Prostate gland (tissue), 2 donors: ENCODE results near the gene ADRB1. TPM values are rescaled to one million over a fixed set of nuclear protein-coding genes. Genes with fewer than 3 reads are reported as not detected.

Experiments used
- DNase-seq: peaks from one replicate; pipeline ENCODE4 v3.0.0-alpha.2; 2019; ENCODE audit warnings: low spot score
- H3K27ac ChIP-seq, 2 donors: fragments of 200-600 bp; sonication (generic); 2 replicates each; pipeline ENCODE4 v1.5.1; 2017 to 2019
- H3K27me3 ChIP-seq: fragments of 200-600 bp; sonication (generic); replicated peaks from 2 replicates; pipeline ENCODE4 v1.5.1; 2019; ENCODE audit not compliant: insufficient read depth
- H3K36me3 ChIP-seq, 2 donors: fragments of 200-600 bp; sonication (generic); 1 replicate in 1 of 2; 2 replicates in 1 of 2; pipeline versions ENCODE4 v1.5.1 to v1.8.1; 2017 to 2019
- H3K4me1 ChIP-seq: fragments of 200-600 bp; sonication (generic); replicated peaks from 2 replicates; pipeline ENCODE4 v1.5.1; 2019
- H3K4me3 ChIP-seq, 2 donors: fragments of 200-600 bp; sonication (generic); 2 replicates each; pipeline ENCODE4 v1.5.1; 2017 to 2019
- H3K9me3 ChIP-seq: fragments of 200-600 bp; sonication (generic); 2 replicates; pipeline ENCODE4 v1.5.1; 2017
- POLR2A ChIP-seq: fragments of 450-650 bp; IDR thresholded peaks from one replicate; pipeline ENCODE4 v1.6.1; 2016; ENCODE audit warnings: antibody characterized with exemption, mild to moderate bottlenecking
- POLR2AphosphoS5 ChIP-seq: sonication (generic); formaldehyde crosslinking; IDR thresholded peaks from one replicate; pipeline ENCODE4 v1.6.1; 2017; ENCODE audit warnings: antibody characterized with exemption
- WGBS: methylation state at CpG from one replicate; pipeline ENCODE4 v1.1.5; 2018; 5-methylcytosine and 5-hydroxymethylcytosine counted together
- intact Hi-C: fragments of 100-400 bp; cut with DNase I; formaldehyde crosslinking; loops from one replicate; pipeline ENCODE4 v1.14.2; 2022
- total RNA-seq, 2 donors: library from RNA; depleted of rRNA; stranded (reverse); fragments of >200 nt; gene quantifications; one replicate each; pipeline ENCODE4 v1.1.0, GENCODE V29; 2016
- TF ChIP-seq, protein P1 (sequence below), 4 experiments: fragments of 200-600 bp in 2 of 4; fragments of 450-650 bp in 2 of 4; sonication (generic) in 2 of 4; IDR thresholded peaks; 1 replicate in 3 of 4; 2 replicates in 1 of 4; pipeline ENCODE4 v1.5.1; 2016 to 2019; ENCODE audit warnings: antibody characterized with exemption in 4 of 4, mild to moderate bottlenecking in 2 of 4, moderate library complexity in 2 of 4

Gene ADRB1
- total RNA-seq, 2 donors from 2014 or later, result 10.2 to 15.4 TPM

DNA sequence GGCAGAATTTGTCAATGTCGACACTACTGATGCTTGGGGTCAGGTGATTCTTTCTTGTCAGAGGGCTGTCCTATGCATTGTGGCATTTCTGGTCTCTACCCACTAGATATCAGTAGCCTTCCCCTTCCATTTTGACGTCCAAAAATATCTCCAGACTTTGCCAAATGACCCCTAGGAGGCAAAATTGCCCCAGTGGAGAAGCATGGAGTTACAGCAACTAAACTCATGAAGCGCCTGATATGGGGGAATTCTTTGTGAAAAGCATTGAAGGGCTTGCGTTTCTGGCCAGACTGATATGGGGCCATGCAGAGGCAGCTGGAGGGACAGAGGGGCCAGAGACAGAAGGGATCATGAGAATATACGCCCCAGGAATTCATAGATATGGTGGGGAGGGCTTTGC lies 43.6 kb downstream of the ADRB1 start:
- DNase-seq, result no peak
- 90% methylated on average over 5 of the region's 5 CpGs for WGBS

DNA sequence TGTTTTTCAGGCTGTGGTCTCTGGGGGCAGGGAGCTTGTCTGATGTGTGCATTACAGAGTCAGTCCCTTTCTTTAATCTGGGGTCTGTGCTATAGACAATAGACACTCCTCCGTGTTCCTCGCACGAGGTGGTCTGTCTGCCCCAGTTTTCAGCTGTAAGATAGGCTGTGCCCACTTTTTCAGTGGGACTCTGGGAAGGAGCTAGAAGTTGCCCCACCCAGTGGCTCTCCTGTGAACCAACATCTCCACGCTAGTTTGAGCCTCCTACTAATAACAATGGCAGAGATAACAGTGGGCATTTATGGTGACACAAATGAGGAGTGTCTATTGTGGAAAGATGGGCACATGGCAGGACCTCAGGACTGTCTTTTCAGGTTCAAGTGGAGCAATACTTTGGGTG lies 44.0 kb downstream of the ADRB1 start:
- intact Hi-C loops, result no loop called here
- Histone ChIP-seq H3K4me1 (no peaks in the 10 kb centered on the region), H3K27me3 (no peaks in the 10 kb centered on the region), H3K9me3 (no peaks in the 10 kb centered on the region), H3K27ac (no peak overlapping the region), H3K4me3 (no peak overlapping the region), H3K36me3 (no peaks in the 10 kb centered on the region)
- TF ChIP-seq POLR2A (no peak), POLR2AphosphoS5 (no peak)
- TF ChIP-seq, protein P1, sequence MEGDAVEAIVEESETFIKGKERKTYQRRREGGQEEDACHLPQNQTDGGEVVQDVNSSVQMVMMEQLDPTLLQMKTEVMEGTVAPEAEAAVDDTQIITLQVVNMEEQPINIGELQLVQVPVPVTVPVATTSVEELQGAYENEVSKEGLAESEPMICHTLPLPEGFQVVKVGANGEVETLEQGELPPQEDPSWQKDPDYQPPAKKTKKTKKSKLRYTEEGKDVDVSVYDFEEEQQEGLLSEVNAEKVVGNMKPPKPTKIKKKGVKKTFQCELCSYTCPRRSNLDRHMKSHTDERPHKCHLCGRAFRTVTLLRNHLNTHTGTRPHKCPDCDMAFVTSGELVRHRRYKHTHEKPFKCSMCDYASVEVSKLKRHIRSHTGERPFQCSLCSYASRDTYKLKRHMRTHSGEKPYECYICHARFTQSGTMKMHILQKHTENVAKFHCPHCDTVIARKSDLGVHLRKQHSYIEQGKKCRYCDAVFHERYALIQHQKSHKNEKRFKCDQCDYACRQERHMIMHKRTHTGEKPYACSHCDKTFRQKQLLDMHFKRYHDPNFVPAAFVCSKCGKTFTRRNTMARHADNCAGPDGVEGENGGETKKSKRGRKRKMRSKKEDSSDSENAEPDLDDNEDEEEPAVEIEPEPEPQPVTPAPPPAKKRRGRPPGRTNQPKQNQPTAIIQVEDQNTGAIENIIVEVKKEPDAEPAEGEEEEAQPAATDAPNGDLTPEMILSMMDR (IDR thresholded peaks at IDR 0.05), result no peak
- WGBS, result 76% methylated on average over 4 of the region's 4 CpGs
- no peak for DNase-seq

More for the DNA sequence above, 43.6 kb downstream of the ADRB1 start:
- TF ChIP-seq POLR2AphosphoS5 (no peak), POLR2A (no peak)
- TF ChIP-seq, protein P1 (IDR thresholded peaks at IDR 0.05), result no peak
- H3K4me3 ChIP-seq, result no peak overlapping the region
- no peaks in the 10 kb centered on the region for H3K36me3 ChIP-seq
- H3K27me3 ChIP-seq, result no peaks in the 10 kb centered on the region
- H3K4me1 ChIP-seq, result no peaks in the 10 kb centered on the region
- no peak overlapping the region for H3K27ac ChIP-seq
- intact Hi-C loops, result no loop called here
- no peaks in the 10 kb centered on the region for H3K9me3 ChIP-seq

DNA sequence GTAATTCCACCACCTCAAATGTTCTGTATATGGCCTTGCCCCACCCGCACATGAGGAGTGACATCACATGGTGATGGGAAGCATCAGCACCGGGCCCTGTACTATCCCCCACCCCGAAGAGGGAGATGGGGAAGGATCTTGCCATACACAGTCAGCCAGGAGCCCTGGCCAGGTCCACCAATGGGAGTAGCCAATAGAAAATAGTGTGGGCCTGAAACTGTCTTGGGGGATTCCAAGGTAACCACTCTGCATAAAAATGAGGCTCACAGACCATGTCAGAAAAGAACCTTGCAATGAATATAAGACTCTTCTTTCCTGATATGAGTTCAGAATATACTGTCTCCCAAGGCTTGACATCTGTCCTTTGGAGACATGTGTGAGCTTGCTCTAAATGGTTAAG lies 51.1 kb downstream of the ADRB1 start:
- 100% methylated on average over 3 of the region's 3 CpGs for WGBS

DNA sequence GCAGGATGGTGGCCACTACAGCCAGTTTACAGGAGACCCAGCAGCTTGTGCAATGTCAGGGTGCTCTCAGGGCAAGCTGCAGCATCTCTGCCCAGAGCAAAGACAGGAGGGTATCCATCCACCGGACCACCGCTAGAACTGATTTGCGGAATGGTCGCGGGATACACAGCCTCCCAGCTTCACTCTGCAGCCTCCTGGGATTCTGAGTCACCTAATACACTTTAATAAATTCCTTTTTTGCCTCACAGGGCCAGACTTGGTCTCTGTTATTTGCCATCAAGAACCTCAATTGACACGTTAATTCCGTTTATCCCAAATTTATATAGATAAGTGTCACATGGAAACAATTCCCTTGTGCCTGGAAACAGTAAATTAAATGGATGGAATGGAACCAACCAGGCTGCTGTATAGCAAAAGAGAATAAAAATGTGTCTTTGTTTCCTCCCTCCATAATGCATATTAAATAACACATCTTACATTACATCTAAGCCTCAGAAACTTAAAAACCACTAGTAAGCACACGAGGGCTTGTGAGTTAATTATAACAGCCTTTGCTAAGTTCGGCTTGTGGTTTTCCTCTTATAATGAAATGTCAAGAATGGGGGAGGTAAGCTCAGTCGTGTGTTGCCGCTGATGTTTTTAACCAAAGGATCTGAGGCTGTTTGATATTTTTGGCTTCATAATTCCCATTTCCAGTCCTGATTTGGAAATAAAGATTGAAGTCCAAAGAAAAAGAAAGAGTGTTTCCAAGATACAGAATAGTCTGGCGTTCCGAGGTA lies 52.1 kb downstream of the ADRB1 start:
- H3K36me3 ChIP-seq, result no peaks in the 10 kb centered on the region
- H3K4me1 ChIP-seq, result no peaks in the 10 kb centered on the region
- DNase-seq, result no peak
- H3K27ac ChIP-seq, result no peak overlapping the region
- no peak for TF ChIP-seq POLR2AphosphoS5
- TF ChIP-seq, protein P1 (IDR thresholded peaks at IDR 0.05), result no peak
- TF ChIP-seq POLR2A, result no peak
- no peaks in the 10 kb centered on the region for H3K9me3 ChIP-seq
- no peaks in the 10 kb centered on the region for H3K27me3 ChIP-seq
- no peak overlapping the region for H3K4me3 ChIP-seq
- intact Hi-C loops, result no loop called here
- WGBS, result 71% methylated on average over 13 of the region's 13 CpGs

More for the DNA sequence above, 51.1 kb downstream of the ADRB1 start:
- Histone ChIP-seq H3K27me3 (no peaks in the 10 kb centered on the region), H3K9me3 (no peaks in the 10 kb centered on the region), H3K36me3 (no peaks in the 10 kb centered on the region), H3K4me1 (no peaks in the 10 kb centered on the region), H3K4me3 (no peak overlapping the region), H3K27ac (no peak overlapping the region)
- no peak for DNase-seq
- TF ChIP-seq POLR2A (no peak), POLR2AphosphoS5 (no peak)
- TF ChIP-seq, protein P1 (IDR thresholded peaks at IDR 0.05), result no peak
- intact Hi-C loops, result no loop called here

Other genes with a start within 250 kb of the ADRB1 start
- 1 to 10 TPM; 6.2 to 9.7 TPM for gene DCLRE1A, start 189.8 kb upstream of the ADRB1 start, total RNA-seq
- 10 to 100 TPM; 49.4 to 89.5 TPM for gene NHLRC2, start 189.2 kb upstream of the ADRB1 start, total RNA-seq
- gene CCDC186, start 130.3 kb downstream of the ADRB1 start, total RNA-seq, result 10 to 100 TPM; 22.6 to 40.4 TPM
- gene TDRD1, start 135.5 kb downstream of the ADRB1 start, total RNA-seq, result 10 to 100 TPM in 1 of 2 donors, not detected in 1; 16.0 TPM
- gene VWA2, start 195.4 kb downstream of the ADRB1 start, total RNA-seq, result 10 to 100 TPM; 14.6 to 24.2 TPM